AG09319 (cell line): ENCODE measurements around the gene GAS7.

Experiments used
- DNase-seq: peaks from one replicate; pipeline ENCODE4 v3.0.0-alpha.2; 2010; ENCODE audit warnings: low read depth; ENCODE audit errors: extremely low read depth
- CTCF ChIP-seq: IDR thresholded peaks from 2 replicates; pipeline ENCODE4 v1.5.1; 2011; ENCODE audit warnings: low read depth, mild to moderate bottlenecking, inconsistent platforms, low read length, moderate library complexity

Gene GAS7

GRCh38 chr17:9894231-9894630 lies 304.2 kb downstream of the GAS7 start:
- no peak for DNase-seq
- no peak for TF ChIP-seq CTCF

- no peak for TF ChIP-seq CTCF
- DNase-seq: no peak
Observed at GRCh38 chr17:9893411-9894012, 304.9 kb downstream of the GAS7 start.

GRCh38 chr17:9890124-9890523 lies 308.3 kb downstream of the GAS7 start:
- no peak for DNase-seq
- TF ChIP-seq CTCF: peak; percentile 30

- no peak for TF ChIP-seq CTCF
- DNase-seq: no peak
Observed at GRCh38 chr17:9887508-9887907, 310.9 kb downstream of the GAS7 start.

- TF ChIP-seq CTCF: no peak
- DNase-seq: no peak
Observed at GRCh38 chr17:9886141-9886930, 312.1 kb downstream of the GAS7 start.

GRCh38 chr17:9883451-9883850 lies 315.0 kb downstream of the GAS7 start:
- DNase-seq: no peak
- no peak for TF ChIP-seq CTCF

- TF ChIP-seq CTCF: no peak
- DNase-seq: no peak
Observed at GRCh38 chr17:9880582-9880999, 317.8 kb downstream of the GAS7 start.
